Measurements from ENCODE around the gene DNM3.

DNM3 gene

GRCh38 chr1:172402878-172403569 lies 561.7 kb downstream of the DNM3 start:
- DNase-seq (ENCODE audit: low spot score) (no peak), ATAC-seq (ENCODE audit: low read depth) (no peak)
- no peak overlapping the region for H3K4me3 ChIP-seq (ENCODE audit: severe bottlenecking)
- no peaks in the 10 kb centered on the region for H3K36me3 ChIP-seq (ENCODE audit: low read depth)
- TF ChIP-seq CTCF (IDR thresholded peaks at IDR 0.05; ENCODE audit: poor library complexity, severe bottlenecking), result no peak
- H3K4me1 ChIP-seq (ENCODE audit: insufficient read depth, poor library complexity, severe bottlenecking), result no peaks in the 10 kb centered on the region
- no peak overlapping the region for H3K27ac ChIP-seq (ENCODE audit: poor library complexity, severe bottlenecking)
- H3K27me3 ChIP-seq (ENCODE audit: insufficient read depth, poor library complexity, severe bottlenecking), result no peaks in the 10 kb centered on the region
- no peaks in the 10 kb centered on the region for H3K9me3 ChIP-seq (ENCODE audit: severe bottlenecking)

GRCh38 chr1:172404121-172404520 lies 562.8 kb downstream of the DNM3 start:
- Histone ChIP-seq H3K27me3 (ENCODE audit: insufficient read depth, poor library complexity, severe bottlenecking) (no peaks in the 10 kb centered on the region), H3K4me3 (ENCODE audit: severe bottlenecking) (no peak overlapping the region), H3K27ac (ENCODE audit: poor library complexity, severe bottlenecking) (no peak overlapping the region), H3K36me3 (ENCODE audit: low read depth) (no peaks in the 10 kb centered on the region), H3K4me1 (ENCODE audit: insufficient read depth, poor library complexity, severe bottlenecking) (no peaks in the 10 kb centered on the region), H3K9me3 (ENCODE audit: severe bottlenecking) (no peaks in the 10 kb centered on the region)
- ATAC-seq (ENCODE audit: low read depth) (no peak), DNase-seq (ENCODE audit: low spot score) (no peak)
- no peak for TF ChIP-seq CTCF (IDR thresholded peaks at IDR 0.05; ENCODE audit: poor library complexity, severe bottlenecking)

- no peaks in the 10 kb centered on the region for H3K27me3 ChIP-seq (ENCODE audit: insufficient read depth, poor library complexity, severe bottlenecking)
- H3K4me3 ChIP-seq (ENCODE audit: severe bottlenecking), result no peak overlapping the region
- ATAC-seq (ENCODE audit: low read depth) (no peak), DNase-seq (ENCODE audit: low spot score) (no peak)
- H3K9me3 ChIP-seq (ENCODE audit: severe bottlenecking), result no peaks in the 10 kb centered on the region
- TF ChIP-seq CTCF (IDR thresholded peaks at IDR 0.05; ENCODE audit: poor library complexity, severe bottlenecking), result no peak
- H3K4me1 ChIP-seq (ENCODE audit: insufficient read depth, poor library complexity, severe bottlenecking), result no peaks in the 10 kb centered on the region
- H3K36me3 ChIP-seq (ENCODE audit: low read depth), result no peaks in the 10 kb centered on the region
- no peak overlapping the region for H3K27ac ChIP-seq (ENCODE audit: poor library complexity, severe bottlenecking)
Observed at GRCh38 chr1:172405912-172406311, 564.6 kb downstream of the DNM3 start.

GRCh38 chr1:172406968-172407367 lies 565.7 kb downstream of the DNM3 start:
- DNase-seq (ENCODE audit: low spot score) (no peak), ATAC-seq (ENCODE audit: low read depth) (no peak)
- Histone ChIP-seq H3K9me3 (ENCODE audit: severe bottlenecking) (no peaks in the 10 kb centered on the region), H3K4me3 (ENCODE audit: severe bottlenecking) (no peak overlapping the region), H3K27ac (ENCODE audit: poor library complexity, severe bottlenecking) (no peak overlapping the region), H3K36me3 (ENCODE audit: low read depth) (no peaks in the 10 kb centered on the region), H3K4me1 (ENCODE audit: insufficient read depth, poor library complexity, severe bottlenecking) (no peaks in the 10 kb centered on the region), H3K27me3 (ENCODE audit: insufficient read depth, poor library complexity, severe bottlenecking) (no peaks in the 10 kb centered on the region)
- TF ChIP-seq CTCF (IDR thresholded peaks at IDR 0.05; ENCODE audit: poor library complexity, severe bottlenecking), result no peak

- no peak for TF ChIP-seq CTCF (IDR thresholded peaks at IDR 0.05; ENCODE audit: poor library complexity, severe bottlenecking)
- 0 out of 3 replicates have a peak, but pooled peaks have one; percentile 46 for ATAC-seq (ENCODE audit: low read depth)
Observed at GRCh38 chr1:172408958-172409357, 567.7 kb downstream of the DNM3 start.

More at GRCh38 chr1:172408958-172409357, 567.7 kb downstream of the DNM3 start:
- no peaks in the 10 kb centered on the region for H3K36me3 ChIP-seq (ENCODE audit: low read depth)
- H3K9me3 ChIP-seq (ENCODE audit: severe bottlenecking), result no peaks in the 10 kb centered on the region
- H3K4me1 ChIP-seq (ENCODE audit: insufficient read depth, poor library complexity, severe bottlenecking), result peaks cover under 1% of the 10 kb centered on the region
- H3K27me3 ChIP-seq (ENCODE audit: insufficient read depth, poor library complexity, severe bottlenecking), result no peaks in the 10 kb centered on the region
- H3K27ac ChIP-seq (ENCODE audit: poor library complexity, severe bottlenecking), result no peak overlapping the region
- no peak overlapping the region for H3K4me3 ChIP-seq (ENCODE audit: severe bottlenecking)
- no peak for DNase-seq (ENCODE audit: low spot score)
